ENCODE results near the gene NTF4.
"Not testable (repeated sequence)": the region's sequence is repeated elsewhere in the genome, so short reads cannot be mapped to it uniquely, and the experiment has no call there.

NTF4 gene

GRCh38 chr19:49020931-49021895, 43.4 kb downstream of the NTF4 start:
- no peak for DNase-seq (ENCODE audit: low read depth in 3 of 3)

GRCh38 chr19:49020342-49020741, 44.3 kb downstream of the NTF4 start:
- no peak for DNase-seq (ENCODE audit: low read depth in 3 of 3)

GRCh38 chr19:49019242-49019932, 45.2 kb downstream of the NTF4 start:
- peak; percentile 32 to 73 (median 38) for DNase-seq (ENCODE audit: low read depth in 3 of 3)

- DNase-seq (ENCODE audit: low read depth in 3 of 3), result not testable (repeated sequence)
Measured at GRCh38 chr19:49018388-49019241, 46.0 kb downstream of the NTF4 start.

- DNase-seq (ENCODE audit: low read depth in 3 of 3), result peak; percentile 30 to 50 (median 38)
Measured at GRCh38 chr19:49017666-49018351, 46.8 kb downstream of the NTF4 start.

- DNase-seq (ENCODE audit: low read depth in 3 of 3), result no peak
Measured at GRCh38 chr19:49017041-49017665, 47.5 kb downstream of the NTF4 start, which contains the start of gene LHB. TSS of gene LHB (minus strand) at chr19:49017091. CDS start at chr19:49017081, 10 bp downstream.

- no peak for DNase-seq (ENCODE audit: low read depth in 3 of 3)
Measured at GRCh38 chr19:49016067-49016839, 48.4 kb downstream of the NTF4 start.

- DNase-seq (ENCODE audit: low read depth in 3 of 3), result no peak
Measured at GRCh38 chr19:49014870-49015255, 49.8 kb downstream of the NTF4 start.

- DNase-seq (ENCODE audit: low read depth in 3 of 3), result no peak
Measured at GRCh38 chr19:49014123-49014869, 50.3 kb downstream of the NTF4 start.

GRCh38 chr19:49011194-49011593, 53.4 kb downstream of the NTF4 start:
- no peak for DNase-seq (ENCODE audit: low read depth in 3 of 3)

Measured in stimulated activated CD4-positive, alpha-beta T cell treated with anti-CD3 and anti-CD28 coated beads, TNF-alpha, amount 100 ng/mL, for 48 hours (primary cell).